Coronary artery (tissue), 2 donors: ENCODE measurements around the gene EMILIN2.

ENCODE experiments used
- DNase-seq: peaks from one replicate; pipeline ENCODE4 v3.0.0-alpha.2; 2017; ENCODE audit warnings: low spot score
- H3K27ac ChIP-seq, 2 donors: fragments of 200-600 bp; sonication (generic); one replicate each; pipeline ENCODE4 v1.5.1; 2016 to 2019
- H3K4me3 ChIP-seq: fragments of 200-600 bp; sonication (generic); 2 replicates; pipeline ENCODE4 v1.5.1; 2016; ENCODE audit warnings: mild to moderate bottlenecking, moderate library complexity
- CTCF ChIP-seq: fragments of 200-600 bp; sonication (generic); IDR thresholded peaks from one replicate; pipeline ENCODE4 v1.5.1; 2019; ENCODE audit warnings: antibody characterized with exemption

The EMILIN2 gene

GRCh38 chr18:2935438-2936192 is 88.8 kb downstream of the EMILIN2 start:
- Histone ChIP-seq H3K27ac (no peak overlapping the region), H3K4me3 (no peak overlapping the region)

GRCh38 chr18:2939317-2939716 is 92.5 kb downstream of the EMILIN2 start:
- no peak for DNase-seq
- no peak overlapping the region for H3K27ac ChIP-seq
- H3K4me3 ChIP-seq, result no peak overlapping the region
- no peak for TF ChIP-seq CTCF

More at GRCh38 chr18:2935438-2936192, 88.8 kb downstream of the EMILIN2 start:
- no peak for TF ChIP-seq CTCF
- no peak for DNase-seq

- H3K27ac ChIP-seq, result no peak overlapping the region
- H3K4me3 ChIP-seq, result no peak overlapping the region
- DNase-seq, result no peak
- peak; percentile 19 for TF ChIP-seq CTCF
Observed at GRCh38 chr18:2948038-2948437, 101.2 kb downstream of the EMILIN2 start.

DNA sequence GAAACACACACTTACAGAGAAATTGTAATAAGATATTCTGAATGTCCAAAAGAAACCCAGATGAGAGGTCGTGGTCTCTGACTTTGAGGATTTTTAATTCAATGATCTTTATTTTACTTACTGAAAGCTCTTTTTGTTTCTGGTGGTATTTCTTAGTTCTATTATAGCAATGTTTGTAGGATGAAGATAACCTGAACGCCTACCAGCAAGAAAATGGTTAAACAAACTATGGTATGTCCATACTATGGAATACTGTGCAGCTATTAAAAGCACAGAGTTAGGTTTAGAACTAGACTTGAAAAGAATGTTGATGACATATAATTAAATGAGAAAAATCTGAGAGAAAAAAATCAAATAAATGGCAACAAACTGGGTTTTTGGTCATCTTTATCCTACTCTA is 105.8 kb downstream of the EMILIN2 start:
- no peak for DNase-seq
- H3K4me3 ChIP-seq, result no peak overlapping the region
- no peak overlapping the region for H3K27ac ChIP-seq
- TF ChIP-seq CTCF, result no peak

GRCh38 chr18:2953935-2954653 is 107.3 kb downstream of the EMILIN2 start:
- TF ChIP-seq CTCF, result no peak
- DNase-seq, result no peak
- H3K4me3 ChIP-seq, result no peak overlapping the region
- H3K27ac ChIP-seq, result no peak overlapping the region

DNA sequence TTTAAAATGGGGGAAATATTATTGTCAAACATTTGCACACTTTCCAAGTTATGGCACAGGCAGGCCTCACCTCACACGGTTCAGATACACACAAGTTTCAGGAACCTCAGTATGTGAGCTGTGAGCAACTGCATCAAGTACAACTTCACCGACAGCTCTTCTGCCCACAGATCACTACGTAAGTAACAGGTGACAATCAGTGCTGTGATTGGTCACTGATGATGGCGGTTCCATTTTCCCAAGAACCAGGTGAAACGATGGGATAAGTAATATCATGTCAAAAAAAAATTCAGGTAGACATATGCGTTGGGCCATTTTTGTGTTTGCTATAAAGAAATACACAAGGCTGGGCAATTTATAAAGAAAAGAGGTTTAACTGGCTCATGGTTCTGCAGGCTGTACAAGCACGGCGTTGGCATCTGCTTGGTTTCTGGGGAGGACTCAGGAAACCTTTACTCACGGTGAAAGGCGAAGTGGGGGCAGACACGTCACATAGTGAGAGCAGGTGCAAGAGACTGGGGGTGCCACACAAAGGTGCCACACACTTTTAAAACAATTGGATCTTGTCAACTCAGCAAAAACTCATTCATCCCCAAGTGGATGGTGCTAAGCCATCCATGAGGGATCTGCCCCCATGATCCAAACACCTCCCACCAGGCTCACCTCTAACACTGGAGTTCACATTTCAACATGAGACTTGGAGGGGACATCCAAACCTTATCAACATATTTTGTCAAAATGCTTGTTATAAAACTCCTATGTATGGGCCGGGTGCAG is 108.3 kb downstream of the EMILIN2 start:
- Histone ChIP-seq H3K27ac (no peak overlapping the region), H3K4me3 (no peak overlapping the region)
- no peak for DNase-seq
- TF ChIP-seq CTCF, result no peak
